Transverse colon (tissue), 4 donors: ENCODE measurements around the gene SIK3. TPM values are rescaled to one million over a fixed set of nuclear protein-coding genes. Genes with fewer than 3 reads are reported as not detected.

Experiments
- DNase-seq: peaks from one replicate; pipeline ENCODE4 v3.0.0-alpha.2; 2019
- H3K27ac ChIP-seq, 4 donors: fragments of 200-600 bp; sonication (generic); 2 replicates each; pipeline ENCODE4 v1.5.1; 2016 to 2018; ENCODE audit warnings: inconsistent platforms in 4 of 4
- H3K27me3 ChIP-seq: fragments of 200-600 bp; sonication (generic); 2 replicates; pipeline ENCODE4 v1.5.1; 2017; ENCODE audit warnings: inconsistent platforms
- H3K36me3 ChIP-seq, 4 donors: fragments of 200-600 bp; sonication (generic); 2 replicates each; pipeline ENCODE4 v1.5.1; 2017 to 2019; ENCODE audit warnings: inconsistent platforms in 4 of 4
- H3K4me1 ChIP-seq, 4 donors: fragments of 200-600 bp; sonication (generic); 2 replicates each; pipeline ENCODE4 v1.5.1; 2017 to 2020; ENCODE audit warnings: inconsistent platforms in 4 of 4
- H3K4me3 ChIP-seq, 4 donors: fragments of 200-600 bp; sonication (generic); 1 replicate in 1 of 4; 2 replicates in 3 of 4; pipeline versions ENCODE4 v1.5.1 to v1.6.1; 2017 to 2019; ENCODE audit warnings: inconsistent platforms in 4 of 4
- H3K9me3 ChIP-seq, 2 donors: fragments of 200-600 bp; sonication (generic); 2 replicates each; pipeline ENCODE4 v1.5.1; 2017 to 2019; ENCODE audit warnings: inconsistent platforms in 2 of 2
- CTCF ChIP-seq, 5 experiments: fragments of 200-600 bp in 3 of 5; fragments of 450-650 bp in 2 of 5; sonication (generic) in 3 of 5; IDR thresholded peaks; 1 replicate in 2 of 5; 2 replicates in 3 of 5; pipeline ENCODE4 v1.5.1; 2016 to 2017; ENCODE audit warnings: antibody characterized with exemption in 5 of 5, inconsistent platforms in 3 of 5, mild to moderate bottlenecking in 2 of 5, moderate library complexity in 1 of 5
- EP300 ChIP-seq: sonication (generic); formaldehyde crosslinking; IDR thresholded peaks from one replicate; pipeline ENCODE4 v1.6.1; 2017; ENCODE audit warnings: antibody characterized with exemption, low read depth
- POLR2A ChIP-seq: fragments of 450-650 bp; IDR thresholded peaks from one replicate; pipeline ENCODE4 v1.6.1; 2016; ENCODE audit warnings: antibody characterized with exemption, mild to moderate bottlenecking, moderate library complexity
- POLR2AphosphoS5 ChIP-seq, 3 donors: sonication (generic); formaldehyde crosslinking; IDR thresholded peaks; one replicate each; pipeline ENCODE4 v1.6.1; 2016; ENCODE audit warnings: antibody characterized with exemption in 3 of 3
- WGBS, 2 donors: methylation state at CpG; one replicate each; pipeline ENCODE4 v1.1.5; 2018; ENCODE audit warnings: low coverage in 1 of 2; 5-methylcytosine and 5-hydroxymethylcytosine counted together
- in situ Hi-C, 4 donors: fragments of 200-750 bp; cut with MboI; loops; one replicate each; pipeline versions ENCODE4 v1.15.0 to v1.15.1; 2017; ENCODE audit warnings: low sequenced_read_pairs in 3 of 4, low pct_ligation_motif_present in 1 of 4, low pct_unique_long_range_greater_than_20kb in 1 of 4
- intact Hi-C: fragments of 100-400 bp; cut with DNase I; formaldehyde crosslinking; loops from one replicate; pipeline ENCODE4 v1.15.1; 2023; ENCODE audit warnings: low total_unique reads
- total RNA-seq, 4 donors: library from RNA; depleted of rRNA; stranded (reverse); fragments of >200 nt; gene quantifications; one replicate each; pipeline ENCODE4 v1.1.0, GENCODE V29; 2016

The SIK3 gene
- total RNA-seq, 4 donors from 2014 or later: 35.6 to 68.6 (median 38.9) TPM

DNA sequence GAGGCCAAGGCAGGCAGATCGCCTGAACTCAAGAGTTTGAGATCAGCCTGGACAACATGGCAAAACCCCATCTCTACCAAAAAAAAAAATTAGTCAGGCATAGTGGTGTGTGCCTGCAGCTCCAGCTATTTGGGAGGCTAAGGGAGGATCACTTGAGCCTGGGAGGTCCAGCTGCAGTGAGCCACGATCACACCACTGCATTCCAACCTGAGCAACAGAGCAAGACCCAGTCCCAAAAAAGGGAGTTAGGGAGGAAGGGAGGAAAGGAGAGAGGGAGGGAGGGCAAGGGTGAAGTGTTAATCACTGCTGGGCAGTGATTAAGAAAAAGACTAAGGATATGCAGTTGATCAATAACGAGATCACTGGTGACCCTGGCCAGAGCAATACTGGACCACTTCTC, 204.8 kb downstream of the SIK3 start:
- H3K9me3 ChIP-seq: no peaks in the 10 kb centered on the region
- H3K4me3 ChIP-seq: no peak overlapping the region
- H3K27me3 ChIP-seq: no peaks in the 10 kb centered on the region
- WGBS, 2 donors: 92% methylated on average over 2 to 3 of the region's 3 CpGs
- no peak for DNase-seq
- H3K27ac ChIP-seq: no peak overlapping the region
- intact Hi-C loops (no loop called here), in situ Hi-C loops (no loop called here)
- TF ChIP-seq POLR2AphosphoS5 (IDR thresholded peaks at IDR 0.05): no peak
- TF ChIP-seq CTCF (IDR thresholded peaks at IDR 0.05): no peak
- no peak for TF ChIP-seq EP300
- TF ChIP-seq POLR2A: no peak
- peaks cover 0 to 11% (median 3%) of the 10 kb centered on the region in 4 donors for H3K36me3 ChIP-seq
- H3K4me1 ChIP-seq: peaks cover 0 to 11% (median 2%) of the 10 kb centered on the region in 4 donors

GRCh38 chr11:116892374-116892773, 205.9 kb downstream of the SIK3 start:
- Histone ChIP-seq H3K36me3 (peaks cover 0 to 11% (median 3%) of the 10 kb centered on the region in 4 donors), H3K4me1 (peaks cover 0 to 11% (median 5%) of the 10 kb centered on the region in 4 donors), H3K27me3 (no peaks in the 10 kb centered on the region), H3K9me3 (no peaks in the 10 kb centered on the region), H3K4me3 (no peak overlapping the region), H3K27ac (no peak overlapping the region)
- DNase-seq: no peak
- in situ Hi-C loops (no loop called here), intact Hi-C loops (no loop called here)
- no peak for TF ChIP-seq POLR2AphosphoS5 (IDR thresholded peaks at IDR 0.05)
- TF ChIP-seq CTCF (IDR thresholded peaks at IDR 0.05): no peak
- TF ChIP-seq POLR2A: no peak
- TF ChIP-seq EP300: no peak
- 73 to 79% methylated on average over 2 of the region's 2 CpGs for WGBS, 2 donors

GRCh38 chr11:116891746-116892145, 206.5 kb downstream of the SIK3 start:
- DNase-seq: no peak
- in situ Hi-C loops: no loop called here

DNA sequence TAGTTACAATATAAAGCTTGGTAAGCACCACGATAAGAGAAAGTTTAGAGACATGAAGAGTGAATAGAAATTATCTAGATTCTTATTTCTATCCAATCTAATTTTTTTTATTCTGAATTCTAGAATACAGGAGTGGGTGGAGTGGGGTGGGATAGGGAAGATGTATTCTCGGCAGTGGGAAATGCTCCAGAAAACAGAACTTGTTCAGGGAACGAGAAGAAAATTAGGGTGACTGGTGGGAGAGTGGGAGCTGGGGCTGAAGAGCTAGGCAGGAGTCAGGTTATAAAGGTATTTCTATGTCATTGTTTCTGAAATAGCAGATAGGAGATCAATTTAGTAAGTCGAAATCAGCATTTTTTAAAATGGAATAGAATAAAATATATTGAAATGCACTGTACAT, 207.6 kb downstream of the SIK3 start:
- no peaks in the 10 kb centered on the region for H3K9me3 ChIP-seq
- TF ChIP-seq POLR2A (no peak), CTCF (IDR thresholded peaks at IDR 0.05) (no peak), POLR2AphosphoS5 (IDR thresholded peaks at IDR 0.05) (no peak), EP300 (no peak)
- no peak overlapping the region for H3K4me3 ChIP-seq
- intact Hi-C loops: no loop called here
- DNase-seq: no peak
- no peaks in the 10 kb centered on the region for H3K27me3 ChIP-seq
- no peak overlapping the region for H3K27ac ChIP-seq
- peaks cover 0 to 6% (median 0%) of the 10 kb centered on the region in 4 donors for H3K36me3 ChIP-seq
- H3K4me1 ChIP-seq: peaks cover 0 to 17% (median 8%) of the 10 kb centered on the region in 4 donors
- in situ Hi-C loops: no loop called here
- WGBS, 2 donors: 93 to 98% methylated on average over 4 of the region's 4 CpGs

More at GRCh38 chr11:116891746-116892145, 206.5 kb downstream of the SIK3 start:
- no peak for TF ChIP-seq CTCF (IDR thresholded peaks at IDR 0.05)
- no peak for TF ChIP-seq EP300
- no peak for TF ChIP-seq POLR2A
- no peak for TF ChIP-seq POLR2AphosphoS5 (IDR thresholded peaks at IDR 0.05)
- Histone ChIP-seq H3K9me3 (no peaks in the 10 kb centered on the region), H3K4me1 (peaks cover 0 to 11% (median 5%) of the 10 kb centered on the region in 4 donors), H3K27ac (no peak overlapping the region), H3K27me3 (no peaks in the 10 kb centered on the region), H3K36me3 (peaks cover 0 to 9% (median 3%) of the 10 kb centered on the region in 4 donors), H3K4me3 (no peak overlapping the region)
- WGBS, 2 donors: 96 to 100% methylated on average over 2 of the region's 2 CpGs
- intact Hi-C loops: no loop called here
